ENCODE measurements around the gene ARL10.

Gene ARL10

GRCh38 chr5:176379881-176380280 is 14.6 kb downstream of the ARL10 start:
- Histone ChIP-seq H3K9me3 (no peaks in the 10 kb centered on the region), H3K4me3 (ENCODE audit: low read depth in 1 of 2, low read length in 1 of 2) (no peak overlapping the region), H3K27me3 (no peaks in the 10 kb centered on the region), H3K27ac (no peak overlapping the region), H3K4me1 (ENCODE audit: control insufficient read depth in 1 of 2, insufficient read depth in 1 of 2, low read depth in 1 of 2, low read length in 1 of 2) (no peaks in the 10 kb centered on the region), H3K36me3 (no peaks in the 10 kb centered on the region)
- TF ChIP-seq CTCF (IDR thresholded peaks at IDR 0.05): no peak

GRCh38 chr5:176381423-176381822 is 16.1 kb downstream of the ARL10 start:
- Histone ChIP-seq H3K4me3 (ENCODE audit: low read depth in 1 of 2, low read length in 1 of 2) (no peak overlapping the region), H3K27me3 (no peaks in the 10 kb centered on the region), H3K27ac (no peak overlapping the region), H3K4me1 (ENCODE audit: control insufficient read depth in 1 of 2, insufficient read depth in 1 of 2, low read depth in 1 of 2, low read length in 1 of 2) (no peaks in the 10 kb centered on the region), H3K36me3 (no peaks in the 10 kb centered on the region), H3K9me3 (no peaks in the 10 kb centered on the region)
- no peak for TF ChIP-seq CTCF (IDR thresholded peaks at IDR 0.05)

DNA sequence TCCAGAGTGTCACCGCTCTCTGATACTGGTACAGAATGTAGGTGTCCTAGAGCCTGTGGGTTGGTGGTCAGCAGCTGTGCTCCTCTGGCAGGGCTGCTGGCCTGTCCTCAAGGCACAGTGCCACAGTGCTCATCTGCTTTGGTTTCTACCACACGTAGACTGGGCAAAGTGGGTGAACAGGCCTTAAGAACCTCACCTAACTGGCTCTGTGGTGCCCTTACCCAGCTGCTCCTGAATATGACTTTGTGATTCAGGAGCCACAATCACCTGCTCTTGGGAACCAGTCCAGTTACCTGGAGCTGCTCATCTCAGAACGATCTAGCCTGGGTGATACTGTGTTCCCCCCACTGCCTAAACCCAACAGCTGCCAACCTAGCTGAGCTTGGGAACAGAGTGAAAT is 16.7 kb downstream of the ARL10 start:
- no peaks in the 10 kb centered on the region for H3K9me3 ChIP-seq
- H3K27ac ChIP-seq: no peak overlapping the region
- no peaks in the 10 kb centered on the region for H3K4me1 ChIP-seq (ENCODE audit: control insufficient read depth in 1 of 2, insufficient read depth in 1 of 2, low read depth in 1 of 2, low read length in 1 of 2)
- H3K4me3 ChIP-seq (ENCODE audit: low read depth in 1 of 2, low read length in 1 of 2): no peak overlapping the region
- no peaks in the 10 kb centered on the region for H3K27me3 ChIP-seq
- TF ChIP-seq CTCF (IDR thresholded peaks at IDR 0.05): no peak
- no peaks in the 10 kb centered on the region for H3K36me3 ChIP-seq

DNA sequence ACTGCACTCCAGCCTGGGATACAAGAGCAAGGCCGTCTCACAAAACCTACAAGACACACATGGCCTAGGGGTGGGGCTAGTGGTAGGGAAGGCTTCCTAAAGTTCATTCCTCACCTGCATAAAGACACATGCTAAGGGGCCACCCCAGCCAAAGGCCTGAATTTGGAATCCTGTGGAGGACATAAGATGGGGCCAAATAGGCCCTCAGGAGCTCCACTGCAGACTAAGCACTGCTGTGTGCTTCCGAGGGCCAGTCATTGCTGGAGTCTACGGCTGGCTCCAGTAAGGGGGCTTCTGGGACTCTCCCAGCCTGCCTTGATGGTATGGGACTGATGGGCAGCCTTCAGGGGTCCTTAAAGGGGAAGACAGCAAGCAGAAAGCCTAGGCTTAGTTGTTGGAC is 17.4 kb downstream of the ARL10 start:
- H3K4me3 ChIP-seq (ENCODE audit: low read depth in 1 of 2, low read length in 1 of 2): no peak overlapping the region
- TF ChIP-seq CTCF (IDR thresholded peaks at IDR 0.05): no peak
- H3K36me3 ChIP-seq: no peaks in the 10 kb centered on the region
- no peaks in the 10 kb centered on the region for H3K9me3 ChIP-seq
- peaks cover 2 to 5% of the 10 kb centered on the region in 2 experiments for H3K4me1 ChIP-seq (ENCODE audit: control insufficient read depth in 1 of 2, insufficient read depth in 1 of 2, low read depth in 1 of 2, low read length in 1 of 2)
- H3K27me3 ChIP-seq: no peaks in the 10 kb centered on the region
- H3K27ac ChIP-seq: no peak overlapping the region

GRCh38 chr5:176383248-176383905 is 18.1 kb downstream of the ARL10 start:
- Histone ChIP-seq H3K4me1 (ENCODE audit: control insufficient read depth in 1 of 2, insufficient read depth in 1 of 2, low read depth in 1 of 2, low read length in 1 of 2) (peaks cover 8 to 11% of the 10 kb centered on the region in 2 experiments), H3K27me3 (no peaks in the 10 kb centered on the region), H3K9me3 (no peaks in the 10 kb centered on the region), H3K36me3 (no peaks in the 10 kb centered on the region), H3K4me3 (ENCODE audit: low read depth in 1 of 2, low read length in 1 of 2) (no peak overlapping the region), H3K27ac (no peak overlapping the region)
- TF ChIP-seq CTCF (IDR thresholded peaks at IDR 0.05): no peak
